ENCODE data around the gene ACIN1. TPM values are rescaled to one million over a fixed set of nuclear protein-coding genes. Genes with fewer than 3 reads are reported as not detected.

The ACIN1 gene
- total and polyA plus RNA-seq, 3 experiments from 2014 or later, result 15.1 to 198 (median 195) TPM

- H3K27me3 ChIP-seq (ENCODE audit: insufficient read depth, low read length, poor library complexity, severe bottlenecking), result no peaks in the 10 kb centered on the region
- H3K36me3 ChIP-seq (ENCODE audit: insufficient read depth, low read length), result no peaks in the 10 kb centered on the region
- no peaks in the 10 kb centered on the region for H3K9me3 ChIP-seq (ENCODE audit: low read length)
- no peaks in the 10 kb centered on the region for H3K27me3 Mint-ChIP-seq
- peaks cover 0 to 11% (median 0%) of the 10 kb centered on the region in 3 donors for H3K36me3 Mint-ChIP-seq
- CTCF ChIA-PET, result interaction anchor here (1.2 to 4.1 kb wide), 3 partner anchors 16 to 48 kb away, joined by 4 to 53 read pairs (median 51); partner anchors contain the start of gene CDH24
- H3K4me1 Mint-ChIP-seq, result peaks cover 40 to 56% (median 55%) of the 10 kb centered on the region in 3 donors
- peak overlapping the region; percentile 90 to 99 (median 92) for H3K4me3 Mint-ChIP-seq
- DNase-seq, result no peak
- peaks cover 36% of the 10 kb centered on the region for H3K4me1 ChIP-seq (ENCODE audit: insufficient read depth, low read length)
- H3K4me3 ChIP-seq (ENCODE audit: low read length), result peak overlapping the region; percentile 85
- POLR2A ChIA-PET, result no interaction called here
- H3K9me3 Mint-ChIP-seq, result no peaks in the 10 kb centered on the region
- peak overlapping the region; percentile 86 for H3K27ac ChIP-seq (ENCODE audit: low read depth, low read length)
- peak overlapping the region; percentile 86 to 95 (median 92) for H3K27ac Mint-ChIP-seq
These were observed 85.4 kb downstream of the ACIN1 start for GRCh38 chr14:23009483-23009938.

GRCh38 chr14:23008831-23009230, 86.1 kb downstream of the ACIN1 start:
- H3K9me3 ChIP-seq (ENCODE audit: low read length), result no peaks in the 10 kb centered on the region
- no peaks in the 10 kb centered on the region for H3K9me3 Mint-ChIP-seq
- no peaks in the 10 kb centered on the region for H3K27me3 Mint-ChIP-seq
- ChIA-PET CTCF (interaction anchor here (1.0 to 4.1 kb wide), 4 partner anchors 15 to 60 kb away, joined by 3 to 53 read pairs (median 28); partner anchors contain the start of gene CDH24), POLR2A (interaction anchor here (0.8 kb wide), 1 partner anchor 75 kb away, joined by 6 read pairs; no protein-coding TSS in a partner anchor)
- H3K27me3 ChIP-seq (ENCODE audit: insufficient read depth, low read length, poor library complexity, severe bottlenecking), result no peaks in the 10 kb centered on the region
- H3K4me1 Mint-ChIP-seq, result peaks cover 40 to 56% (median 55%) of the 10 kb centered on the region in 3 donors
- peak overlapping the region; percentile 49 to 99 (median 92) for H3K4me3 Mint-ChIP-seq
- peaks cover 0 to 11% (median 0%) of the 10 kb centered on the region in 3 donors for H3K36me3 Mint-ChIP-seq
- H3K4me1 ChIP-seq (ENCODE audit: insufficient read depth, low read length), result peaks cover 36% of the 10 kb centered on the region
- H3K36me3 ChIP-seq (ENCODE audit: insufficient read depth, low read length), result no peaks in the 10 kb centered on the region
- H3K27ac Mint-ChIP-seq, result peak overlapping the region in 5 of 8 donors; percentile 35 to 93 (median 58)
- DNase-seq, result no peak
- peak overlapping the region; percentile 85 for H3K4me3 ChIP-seq (ENCODE audit: low read length)
- H3K27ac ChIP-seq (ENCODE audit: low read depth, low read length), result peak overlapping the region; percentile 86

Other genes with a start within 250 kb of the ACIN1 start
- 10 to 100 TPM; 33.4 to 38.1 TPM for gene LRP10, start 223.4 kb downstream of the ACIN1 start, total RNA-seq
- gene LRP10, start 223.4 kb downstream of the ACIN1 start, polyA plus RNA-seq, result 105 TPM
- under 1 TPM; 0.33 TPM for gene REM2, start 211.9 kb downstream of the ACIN1 start, total RNA-seq
- 1.0 TPM for gene REM2, start 211.9 kb downstream of the ACIN1 start, polyA plus RNA-seq
- 10 to 100 TPM; 83.6 to 88.8 TPM for gene RBM23, start 176.0 kb downstream of the ACIN1 start, total RNA-seq
- 50.3 TPM for gene RBM23, start 176.0 kb downstream of the ACIN1 start, polyA plus RNA-seq
- 100 to 1,000 TPM; 191 to 200 TPM for gene PRMT5, start 165.8 kb downstream of the ACIN1 start, total RNA-seq
- gene PRMT5, start 165.8 kb downstream of the ACIN1 start, polyA plus RNA-seq, result 41.3 TPM
- 10 to 100 TPM; 43.3 to 48.3 TPM for gene HAUS4, start 138.0 kb downstream of the ACIN1 start, total RNA-seq
- gene HAUS4, start 138.0 kb downstream of the ACIN1 start, polyA plus RNA-seq, result 24.6 TPM
- 1 to 10 TPM in 1 of 2 experiments, under 1 TPM in 1; 0.90 to 1.2 TPM for gene AJUBA, start 112.6 kb downstream of the ACIN1 start, total RNA-seq
- gene AJUBA, start 112.6 kb downstream of the ACIN1 start, polyA plus RNA-seq, result 0.64 TPM
- gene C14orf93, start 85.0 kb downstream of the ACIN1 start, total RNA-seq, result 1 to 10 TPM; 7.5 to 8.3 TPM
- 5.8 TPM for gene C14orf93, start 85.0 kb downstream of the ACIN1 start, polyA plus RNA-seq
- 100 to 1,000 TPM; 186 to 198 TPM for gene PSMB5, start 60.2 kb downstream of the ACIN1 start, total RNA-seq
- gene PSMB5, start 60.2 kb downstream of the ACIN1 start, polyA plus RNA-seq, result 37.1 TPM
- not detected for gene PSMB11, start 52.9 kb downstream of the ACIN1 start, total RNA-seq
- not detected for gene PSMB11, start 52.9 kb downstream of the ACIN1 start, polyA plus RNA-seq
- under 1 TPM; 0.82 to 0.88 TPM for gene CDH24, start 37.6 kb downstream of the ACIN1 start, total RNA-seq
- 0.36 TPM for gene CDH24, start 37.6 kb downstream of the ACIN1 start, polyA plus RNA-seq
- gene C14orf119, start 369 bp upstream of the ACIN1 start, total RNA-seq, result 10 to 100 TPM; 52.5 to 55.6 TPM
- gene C14orf119, start 369 bp upstream of the ACIN1 start, polyA plus RNA-seq, result 112 TPM
- not detected for gene CIROP, start 9.9 kb upstream of the ACIN1 start, total RNA-seq
- gene CIROP, start 9.9 kb upstream of the ACIN1 start, polyA plus RNA-seq, result not detected
- under 1 TPM; 0.16 to 0.22 TPM for gene CEBPE, start 24.1 kb upstream of the ACIN1 start, total RNA-seq
- gene CEBPE, start 24.1 kb upstream of the ACIN1 start, polyA plus RNA-seq, result not detected
- 1 to 10 TPM; 1.4 to 2.5 TPM for gene SLC7A8, start 88.5 kb upstream of the ACIN1 start, total RNA-seq
- gene SLC7A8, start 88.5 kb upstream of the ACIN1 start, polyA plus RNA-seq, result 0.51 TPM
- not detected for gene RNF212B, start 142.8 kb upstream of the ACIN1 start, total RNA-seq
- gene RNF212B, start 142.8 kb upstream of the ACIN1 start, polyA plus RNA-seq, result not detected
- gene HOMEZ, start 191.0 kb upstream of the ACIN1 start, total RNA-seq, result 10 to 100 TPM; 12.8 to 13.4 TPM
- 4.9 TPM for gene HOMEZ, start 191.0 kb upstream of the ACIN1 start, polyA plus RNA-seq
- 10 to 100 TPM; 16.2 to 18.2 TPM for gene PPP1R3E, start 207.7 kb upstream of the ACIN1 start, total RNA-seq
- gene PPP1R3E, start 207.7 kb upstream of the ACIN1 start, polyA plus RNA-seq, result 2.0 TPM
- 1 to 10 TPM in 1 of 2 experiments, under 1 TPM in 1; 0.86 to 1.0 TPM for gene BCL2L2, start 211.7 kb upstream of the ACIN1 start, total RNA-seq
- gene BCL2L2, start 211.7 kb upstream of the ACIN1 start, polyA plus RNA-seq, result 0.29 TPM
- gene PABPN1, start 226.3 kb upstream of the ACIN1 start, total RNA-seq, result 100 to 1,000 TPM; 308 TPM
- gene PABPN1, start 226.3 kb upstream of the ACIN1 start, polyA plus RNA-seq, result 125 TPM

Measured in CD8-positive, alpha-beta memory T cell (primary cell).